Neutrophil (primary cell): Measurements from ENCODE around the gene MYBPHL.

Source experiments
- H3K27ac ChIP-seq: fragments of 200-600 bp; sonication (generic); 2 replicates; pipeline ENCODE4 v1.5.1; 2016; ENCODE audit warnings: mild to moderate bottlenecking, moderate library complexity
- H3K27me3 ChIP-seq: fragments of 200-600 bp; sonication (generic); 2 replicates; pipeline ENCODE4 v1.6.0; 2016; ENCODE audit warnings: mild to moderate bottlenecking
- H3K36me3 ChIP-seq: fragments of 200-600 bp; sonication (generic); 2 replicates; pipeline ENCODE4 v1.5.1; 2017
- H3K4me1 ChIP-seq, 2 experiments: fragments of 200-600 bp in 1 of 2; sonication (generic) in 1 of 2; 1 replicate in 1 of 2; 2 replicates in 1 of 2; pipeline versions ENCODE4 v1.5.1 to v1.6.1; 2013 to 2016; ENCODE audit warnings: low read depth in 1 of 2, low read length in 1 of 2, mild to moderate bottlenecking in 1 of 2, moderate library complexity in 1 of 2; ENCODE audit not compliant: control insufficient read depth in 1 of 2, insufficient read depth in 1 of 2
- H3K4me3 ChIP-seq, 2 experiments: fragments of 200-600 bp in 1 of 2; sonication (generic) in 1 of 2; 1 replicate in 1 of 2; 2 replicates in 1 of 2; pipeline ENCODE4 v1.5.1; 2013 to 2016; ENCODE audit warnings: low read depth in 1 of 2, low read length in 1 of 2, mild to moderate bottlenecking in 1 of 2, moderate library complexity in 1 of 2
- H3K9me3 ChIP-seq: fragments of 200-600 bp; sonication (generic); 2 replicates; pipeline ENCODE4 v1.5.1; 2016
- TF ChIP-seq, protein P1 (sequence below): fragments of 200-600 bp; sonication (generic); IDR thresholded peaks from 2 replicates; pipeline ENCODE4 v1.5.1; 2016; ENCODE audit warnings: antibody characterized with exemption

The MYBPHL gene

DNA sequence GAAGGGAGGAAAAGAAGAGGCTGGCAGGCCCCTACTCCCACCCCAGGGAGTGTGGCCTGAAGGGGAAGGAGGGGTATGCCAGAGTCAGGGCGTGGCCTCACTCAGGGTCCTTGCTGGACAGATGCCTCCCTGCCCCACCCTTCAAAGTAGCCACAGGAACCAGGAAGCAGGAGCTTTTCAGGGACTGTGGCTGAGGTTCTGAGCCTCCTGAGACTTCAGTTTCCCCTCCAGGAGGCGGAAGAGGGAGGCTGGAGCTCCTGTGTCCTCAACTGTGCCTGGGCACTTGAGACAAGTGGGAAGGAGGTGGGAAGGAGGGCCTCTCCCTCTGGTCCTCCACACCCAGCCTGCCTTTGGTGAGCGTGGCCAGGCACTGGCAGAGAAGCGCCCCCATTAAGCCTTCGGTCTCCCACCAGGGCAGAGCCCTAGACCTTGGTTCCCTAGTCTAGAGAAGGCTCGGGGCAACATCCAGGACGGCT is 52.2 kb downstream of the MYBPHL start:
- TF ChIP-seq, protein P1, sequence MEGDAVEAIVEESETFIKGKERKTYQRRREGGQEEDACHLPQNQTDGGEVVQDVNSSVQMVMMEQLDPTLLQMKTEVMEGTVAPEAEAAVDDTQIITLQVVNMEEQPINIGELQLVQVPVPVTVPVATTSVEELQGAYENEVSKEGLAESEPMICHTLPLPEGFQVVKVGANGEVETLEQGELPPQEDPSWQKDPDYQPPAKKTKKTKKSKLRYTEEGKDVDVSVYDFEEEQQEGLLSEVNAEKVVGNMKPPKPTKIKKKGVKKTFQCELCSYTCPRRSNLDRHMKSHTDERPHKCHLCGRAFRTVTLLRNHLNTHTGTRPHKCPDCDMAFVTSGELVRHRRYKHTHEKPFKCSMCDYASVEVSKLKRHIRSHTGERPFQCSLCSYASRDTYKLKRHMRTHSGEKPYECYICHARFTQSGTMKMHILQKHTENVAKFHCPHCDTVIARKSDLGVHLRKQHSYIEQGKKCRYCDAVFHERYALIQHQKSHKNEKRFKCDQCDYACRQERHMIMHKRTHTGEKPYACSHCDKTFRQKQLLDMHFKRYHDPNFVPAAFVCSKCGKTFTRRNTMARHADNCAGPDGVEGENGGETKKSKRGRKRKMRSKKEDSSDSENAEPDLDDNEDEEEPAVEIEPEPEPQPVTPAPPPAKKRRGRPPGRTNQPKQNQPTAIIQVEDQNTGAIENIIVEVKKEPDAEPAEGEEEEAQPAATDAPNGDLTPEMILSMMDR: no peak
- Histone ChIP-seq H3K36me3 (no peaks in the 10 kb centered on the region), H3K4me1 (peaks cover 5 to 6% of the 10 kb centered on the region in 2 experiments), H3K27me3 (peaks cover 74% of the 10 kb centered on the region), H3K9me3 (no peaks in the 10 kb centered on the region), H3K4me3 (no peak overlapping the region), H3K27ac (no peak overlapping the region)

DNA sequence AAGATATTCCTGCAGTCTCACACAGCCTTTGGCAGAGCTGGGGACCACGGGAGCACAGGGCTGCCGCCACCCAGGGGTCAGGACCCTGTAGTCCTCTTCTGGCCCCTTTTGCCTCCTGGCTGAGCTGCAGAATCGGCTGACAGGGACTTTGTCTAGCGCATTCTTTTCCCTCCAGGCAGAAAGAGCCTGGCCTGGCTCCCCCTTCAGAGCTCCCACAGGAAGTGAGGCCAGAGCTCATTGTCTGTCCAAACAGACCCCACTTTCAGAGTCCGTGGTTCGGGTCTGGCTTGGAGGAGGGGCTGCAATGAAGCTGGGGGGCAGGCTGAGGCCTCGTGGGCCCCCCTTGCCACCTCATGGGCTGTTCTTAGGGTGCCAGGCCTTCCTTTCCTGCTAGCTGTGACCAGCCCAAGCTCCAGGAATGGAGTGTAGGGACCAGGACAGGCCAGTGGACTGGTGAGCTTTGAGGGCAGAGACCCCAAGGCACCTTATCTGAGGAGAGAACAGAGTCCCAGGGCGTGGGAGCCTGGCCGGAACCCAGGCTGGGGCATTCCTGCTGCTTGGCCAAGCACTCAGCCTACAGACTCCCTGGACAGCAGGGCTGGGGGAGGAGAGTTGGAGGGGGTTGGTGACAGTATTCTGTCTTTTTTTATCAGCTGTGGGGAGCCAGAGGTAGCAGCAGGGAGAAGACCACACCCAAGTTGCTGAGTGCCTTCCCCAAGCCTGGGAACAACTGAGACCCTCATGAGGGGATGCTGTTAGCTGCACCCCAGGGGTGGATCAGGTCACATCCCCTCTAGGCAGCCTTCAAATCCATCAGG is 52.8 kb downstream of the MYBPHL start:
- TF ChIP-seq, protein P1: no peak
- Histone ChIP-seq H3K4me3 (no peak overlapping the region), H3K4me1 (peaks cover 5 to 10% of the 10 kb centered on the region in 2 experiments), H3K36me3 (no peaks in the 10 kb centered on the region), H3K27me3 (peaks cover 81% of the 10 kb centered on the region), H3K9me3 (no peaks in the 10 kb centered on the region), H3K27ac (no peak overlapping the region)

DNA sequence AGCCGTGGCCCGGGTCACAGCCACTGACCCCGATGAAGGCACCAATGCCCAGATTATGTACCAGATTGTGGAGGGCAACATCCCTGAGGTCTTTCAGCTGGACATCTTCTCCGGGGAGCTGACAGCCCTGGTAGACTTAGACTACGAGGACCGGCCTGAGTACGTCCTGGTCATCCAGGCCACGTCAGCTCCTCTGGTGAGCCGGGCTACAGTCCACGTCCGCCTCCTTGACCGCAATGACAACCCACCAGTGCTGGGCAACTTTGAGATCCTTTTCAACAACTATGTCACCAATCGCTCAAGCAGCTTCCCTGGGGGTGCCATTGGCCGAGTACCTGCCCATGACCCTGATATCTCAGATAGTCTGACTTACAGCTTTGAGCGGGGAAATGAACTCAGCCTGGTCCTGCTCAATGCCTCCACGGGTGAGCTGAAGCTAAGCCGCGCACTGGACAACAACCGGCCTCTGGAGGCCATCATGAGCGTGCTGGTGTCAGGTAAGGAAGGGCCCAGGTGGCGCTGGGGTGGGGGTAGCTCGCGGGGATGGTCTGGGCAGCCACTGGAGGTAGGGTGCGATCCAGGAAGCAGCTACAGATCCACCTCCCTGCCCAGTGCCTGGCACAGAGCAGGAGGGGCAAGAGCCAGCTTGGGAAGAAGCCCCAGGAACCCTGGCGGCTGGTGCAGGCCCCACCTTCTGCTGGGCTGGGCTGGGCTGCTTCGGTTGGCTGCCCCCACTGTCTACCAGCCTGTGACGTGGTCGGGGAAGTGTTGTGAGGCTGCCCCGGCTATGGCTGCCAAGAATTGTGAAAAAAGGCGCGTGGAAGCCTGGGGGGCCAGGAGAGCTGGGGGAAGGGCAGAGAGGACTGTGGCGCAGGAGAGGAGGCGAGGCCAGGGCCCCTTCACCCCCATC is 53.7 kb downstream of the MYBPHL start:
- peaks cover 89% of the 10 kb centered on the region for H3K27me3 ChIP-seq
- no peaks in the 10 kb centered on the region for H3K9me3 ChIP-seq
- no peak overlapping the region for H3K27ac ChIP-seq
- H3K4me3 ChIP-seq: no peak overlapping the region
- TF ChIP-seq, protein P1: no peak
- H3K4me1 ChIP-seq: peaks cover 5 to 12% of the 10 kb centered on the region in 2 experiments
- H3K36me3 ChIP-seq: no peaks in the 10 kb centered on the region

DNA sequence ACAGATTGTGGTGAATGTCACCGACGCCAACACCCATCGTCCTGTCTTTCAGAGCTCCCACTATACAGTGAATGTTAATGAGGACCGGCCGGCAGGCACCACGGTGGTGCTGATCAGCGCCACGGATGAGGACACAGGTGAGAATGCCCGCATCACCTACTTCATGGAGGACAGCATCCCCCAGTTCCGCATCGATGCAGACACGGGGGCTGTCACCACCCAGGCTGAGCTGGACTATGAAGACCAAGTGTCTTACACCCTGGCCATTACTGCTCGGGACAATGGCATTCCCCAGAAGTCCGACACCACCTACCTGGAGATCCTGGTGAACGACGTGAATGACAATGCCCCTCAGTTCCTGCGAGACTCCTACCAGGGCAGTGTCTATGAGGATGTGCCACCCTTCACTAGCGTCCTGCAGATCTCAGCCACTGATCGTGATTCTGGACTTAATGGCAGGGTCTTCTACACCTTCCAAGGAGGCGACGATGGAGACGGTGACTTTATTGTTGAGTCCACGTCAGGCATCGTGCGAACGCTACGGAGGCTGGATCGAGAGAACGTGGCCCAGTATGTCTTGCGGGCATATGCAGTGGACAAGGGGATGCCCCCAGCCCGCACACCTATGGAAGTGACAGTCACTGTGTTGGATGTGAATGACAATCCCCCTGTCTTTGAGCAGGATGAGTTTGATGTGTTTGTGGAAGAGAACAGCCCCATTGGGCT is 54.5 kb downstream of the MYBPHL start:
- TF ChIP-seq, protein P1: no peak
- peaks cover 5 to 12% of the 10 kb centered on the region in 2 experiments for H3K4me1 ChIP-seq
- H3K27ac ChIP-seq: no peak overlapping the region
- no peaks in the 10 kb centered on the region for H3K36me3 ChIP-seq
- no peak overlapping the region for H3K4me3 ChIP-seq
- H3K27me3 ChIP-seq: peaks cover 97% of the 10 kb centered on the region
- no peaks in the 10 kb centered on the region for H3K9me3 ChIP-seq
